OCI-LY7 (cell line): ENCODE results near the gene TCEAL6.
"Not testable (repeated sequence)": the region's sequence is repeated elsewhere in the genome, so short reads cannot be mapped to it uniquely, and the experiment has no call there.

Experiments used
- CTCF ChIP-seq: fragments of 200-600 bp; sonication (generic); conservative IDR thresholded peaks from 2 replicates; pipeline ENCODE4 v1.5.1; 2014; ENCODE audit warnings: mild to moderate bottlenecking, antibody characterized with exemption, low read length, moderate library complexity, mixed read lengths
- EZH2phosphoT487 ChIP-seq: fragments of 200-600 bp; sonication (generic); IDR thresholded peaks from 2 replicates; pipeline ENCODE4 v1.6.1; 2018; ENCODE audit warnings: low read depth, borderline replicate concordance, mild to moderate bottlenecking, mixed run types, antibody characterized with exemption, low read length, moderate library complexity, mixed read lengths

DNA sequence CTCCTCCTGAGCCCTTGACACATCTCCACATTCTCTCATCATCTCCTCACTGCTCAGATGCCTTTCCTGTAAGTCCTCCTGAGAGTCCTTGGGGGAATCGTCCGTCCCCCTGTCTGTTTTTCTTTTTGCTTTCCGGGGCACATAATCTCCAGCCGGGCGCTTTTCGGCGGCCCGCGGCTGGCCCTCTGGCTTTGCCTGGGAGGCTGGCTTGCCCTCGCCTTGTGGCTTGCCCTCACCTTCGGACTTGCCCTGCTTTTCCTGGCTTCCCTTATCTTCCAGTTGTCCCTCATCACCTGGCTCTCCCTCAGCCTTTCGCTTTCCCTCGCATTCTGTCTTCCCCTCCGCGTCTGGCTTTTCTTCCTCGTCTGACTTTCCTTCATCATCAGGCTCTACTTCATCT, 1.4 kb downstream of the TCEAL6 start:
- TF ChIP-seq CTCF, EZH2phosphoT487: not testable (repeated sequence)
